TTC549 (cell line): Measurements from ENCODE around the gene RNF141.

Source experiments
- FAIRE-seq: peaks from 2 replicates; lab custom pipeline; 2012; peaks lifted over from hg19 to GRCh38; lab: Jason Lieb, UNC

The RNF141 gene

DNA sequence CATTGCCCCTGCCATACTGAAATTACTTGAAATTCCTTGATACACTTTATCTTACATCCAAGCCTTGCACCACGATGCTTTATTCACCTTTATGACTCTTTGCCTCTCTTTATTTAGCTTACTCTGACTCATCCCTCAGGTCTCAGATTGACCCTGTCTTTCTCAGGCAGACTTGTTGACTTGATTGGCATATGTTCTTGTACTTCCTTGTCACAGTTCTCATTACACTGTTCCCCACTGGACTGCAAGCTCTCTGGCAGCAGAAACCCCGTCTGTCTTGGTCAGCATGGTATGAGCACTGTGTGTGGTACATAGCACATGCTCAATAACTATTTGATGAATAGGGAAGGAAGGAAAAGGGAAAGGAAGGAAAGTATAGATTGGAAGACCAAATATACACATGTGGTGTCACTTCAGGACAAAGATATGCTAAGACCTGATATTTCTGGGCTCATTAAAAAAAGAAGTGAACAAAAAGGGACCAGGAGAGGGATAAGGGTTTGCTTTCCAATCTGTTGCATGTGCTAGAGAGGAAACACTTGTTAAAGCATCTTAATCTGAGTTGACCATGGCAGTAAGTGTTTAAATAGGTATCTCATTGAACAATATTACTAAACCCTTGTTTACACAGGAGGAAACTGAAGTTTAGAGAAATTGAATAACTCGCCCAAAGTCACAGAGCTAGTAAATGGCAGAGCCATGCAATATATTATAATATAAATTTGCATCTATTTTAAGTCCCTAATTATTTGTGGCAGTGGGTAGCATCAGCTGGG is 20.2 kb upstream of the RNF141 start:
- FAIRE-seq: no peak

DNA sequence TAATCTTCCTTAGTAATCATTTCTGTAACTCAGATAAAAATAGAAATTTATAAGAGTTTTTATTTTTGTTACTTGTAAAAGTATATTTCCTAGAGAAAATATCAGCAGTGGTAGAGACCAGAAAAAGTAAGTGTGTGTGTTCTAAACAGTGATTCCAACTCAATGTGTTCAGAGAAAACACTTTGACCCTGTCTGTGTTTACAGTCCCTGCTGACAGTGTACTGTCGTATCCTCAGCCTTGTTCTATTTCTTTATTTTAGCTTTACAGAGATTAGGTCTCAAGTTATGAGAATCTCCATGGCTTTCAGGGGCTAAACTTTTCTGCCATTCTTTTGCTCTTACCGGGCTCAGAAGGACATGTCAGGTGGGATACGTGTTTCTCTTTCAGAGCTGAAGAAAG is 17.3 kb upstream of the RNF141 start:
- FAIRE-seq: no peak

- FAIRE-seq: no peak
Observed at GRCh38 chr11:10556590-10556989, 15.6 kb upstream of the RNF141 start.

GRCh38 chr11:10551845-10552352 is 10.9 kb upstream of the RNF141 start:
- no peak for FAIRE-seq

GRCh38 chr11:10551290-10551592 is 10.3 kb upstream of the RNF141 start:
- FAIRE-seq: no peak

- FAIRE-seq: no peak
Observed at GRCh38 chr11:10550503-10551289, 9.7 kb upstream of the RNF141 start.

- no peak for FAIRE-seq
Observed at GRCh38 chr11:10544491-10545465, 3.8 kb upstream of the RNF141 start.

DNA sequence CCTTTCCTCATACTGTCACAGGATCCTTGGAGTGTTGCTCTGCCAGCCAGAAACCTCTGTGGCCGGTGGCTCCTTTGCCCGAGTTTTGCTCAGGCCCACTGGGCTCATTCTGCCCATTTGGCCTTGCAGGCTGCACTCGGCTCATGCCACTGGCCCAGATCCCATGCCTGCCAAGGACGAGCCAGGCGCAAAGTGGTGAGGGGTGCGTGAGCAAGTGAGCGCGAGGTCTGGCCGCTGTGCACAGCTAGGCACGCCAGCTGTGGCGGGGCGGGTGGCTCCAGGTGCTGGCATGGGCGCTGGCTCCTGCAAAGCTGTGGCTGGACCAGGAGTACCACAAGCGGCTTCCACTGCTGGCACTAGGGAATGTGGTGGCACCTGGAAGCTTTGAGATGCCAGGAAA is 2.8 kb upstream of the RNF141 start:
- FAIRE-seq: no peak

DNA sequence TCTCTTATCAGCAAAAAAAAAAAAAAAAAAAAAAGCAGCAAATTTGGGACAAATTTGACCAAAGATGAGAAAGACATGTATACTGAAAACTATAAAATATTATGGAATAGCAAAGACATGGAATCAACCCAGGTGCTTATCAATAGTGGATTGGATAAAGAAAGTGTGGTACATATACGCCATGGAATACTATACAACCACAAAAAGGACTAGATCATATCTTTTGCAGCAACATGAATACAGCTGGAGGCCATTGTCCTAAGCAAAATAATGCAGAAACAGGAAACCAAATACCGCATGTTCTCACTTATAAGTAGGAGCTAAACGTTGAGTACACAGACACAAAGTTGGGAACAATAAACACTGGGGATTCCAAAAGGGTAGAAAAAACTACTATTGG is 1.8 kb upstream of the RNF141 start:
- no peak for FAIRE-seq

GRCh38 chr11:10541561-10541930 is 559 bp upstream of the RNF141 start:
- no peak for FAIRE-seq

DNA sequence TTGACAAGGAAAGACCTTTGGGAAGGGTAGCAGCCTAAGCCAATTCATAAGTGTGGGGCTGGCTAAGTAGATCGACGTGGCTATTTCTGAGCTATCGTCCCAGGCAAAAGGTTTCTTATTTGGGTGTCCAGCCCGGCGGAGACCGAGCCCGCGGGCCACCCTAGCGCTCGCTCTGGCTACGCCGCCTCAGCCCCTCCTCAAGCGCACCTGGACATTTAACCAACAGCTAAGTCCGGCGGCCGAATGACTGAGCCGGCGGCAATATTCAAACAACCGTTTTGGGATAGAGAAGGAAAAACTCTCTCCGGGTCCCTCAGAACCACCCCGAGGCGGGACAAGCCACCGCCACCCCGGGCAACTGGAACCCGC is 457 bp downstream of the RNF141 start:
- no peak for FAIRE-seq

DNA sequence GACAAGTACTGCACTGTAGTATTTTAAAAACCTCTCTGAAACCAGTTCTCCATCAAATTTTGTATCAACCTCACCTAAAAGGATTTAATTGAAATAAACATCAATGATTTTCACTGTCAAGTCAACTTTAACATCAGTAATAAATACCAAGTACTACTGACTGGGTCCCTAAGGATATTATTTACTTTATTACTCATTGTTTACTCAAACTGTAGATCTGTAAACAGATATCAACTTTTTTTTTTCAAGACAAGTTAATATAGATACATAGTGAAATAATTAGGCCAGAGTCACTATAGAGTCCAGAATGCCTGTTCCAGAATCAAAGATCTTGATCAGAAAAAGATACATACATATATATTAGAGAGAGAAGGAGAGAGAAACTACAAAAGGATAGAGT is 1.6 kb downstream of the RNF141 start:
- no peak for FAIRE-seq

GRCh38 chr11:10538924-10539323 is 2.1 kb downstream of the RNF141 start:
- no peak for FAIRE-seq

GRCh38 chr11:10537600-10537999 is 3.4 kb downstream of the RNF141 start:
- FAIRE-seq: no peak

DNA sequence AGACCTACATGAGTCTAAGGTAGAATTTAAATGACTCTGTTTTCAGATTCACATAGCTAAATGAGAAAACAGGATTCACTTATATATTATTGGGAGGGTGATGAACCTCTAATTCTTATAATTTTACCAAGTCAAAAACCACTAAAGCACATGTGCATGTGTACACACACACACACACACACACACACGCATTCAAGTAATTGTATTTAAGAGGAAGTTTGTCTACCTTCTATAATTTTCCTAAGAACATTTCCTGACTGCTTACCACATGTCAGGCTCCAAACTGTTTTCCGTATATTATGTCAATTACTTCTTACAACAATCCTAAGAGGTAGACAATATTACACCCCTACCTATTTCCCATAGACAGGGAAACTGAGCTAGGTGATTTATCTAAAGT is 6.7 kb downstream of the RNF141 start:
- FAIRE-seq: no peak

GRCh38 chr11:10533323-10533722 is 7.7 kb downstream of the RNF141 start:
- FAIRE-seq: no peak

DNA sequence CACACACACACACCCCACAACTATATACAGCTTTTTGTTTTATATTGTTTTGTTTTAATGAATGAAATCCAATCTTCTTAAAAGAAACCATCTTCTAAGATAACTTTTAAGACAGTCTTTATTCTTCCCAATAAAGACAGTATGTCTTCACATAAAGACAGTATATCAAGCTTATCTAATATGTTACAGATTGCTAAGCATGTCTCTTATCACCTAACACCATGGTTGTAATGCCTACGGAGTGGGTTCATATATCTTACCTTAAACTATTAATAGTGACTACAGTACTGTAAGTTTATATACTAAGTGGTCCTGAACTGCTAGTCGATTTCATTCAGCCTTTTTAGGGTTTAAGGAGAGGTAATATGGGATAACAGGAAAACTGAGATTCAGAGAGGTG is 8.5 kb downstream of the RNF141 start:
- FAIRE-seq: no peak

- FAIRE-seq: no peak
Observed at GRCh38 chr11:10529279-10529678, 11.7 kb downstream of the RNF141 start.

GRCh38 chr11:10528121-10528520 is 12.9 kb downstream of the RNF141 start:
- FAIRE-seq: peak; percentile 40

DNA sequence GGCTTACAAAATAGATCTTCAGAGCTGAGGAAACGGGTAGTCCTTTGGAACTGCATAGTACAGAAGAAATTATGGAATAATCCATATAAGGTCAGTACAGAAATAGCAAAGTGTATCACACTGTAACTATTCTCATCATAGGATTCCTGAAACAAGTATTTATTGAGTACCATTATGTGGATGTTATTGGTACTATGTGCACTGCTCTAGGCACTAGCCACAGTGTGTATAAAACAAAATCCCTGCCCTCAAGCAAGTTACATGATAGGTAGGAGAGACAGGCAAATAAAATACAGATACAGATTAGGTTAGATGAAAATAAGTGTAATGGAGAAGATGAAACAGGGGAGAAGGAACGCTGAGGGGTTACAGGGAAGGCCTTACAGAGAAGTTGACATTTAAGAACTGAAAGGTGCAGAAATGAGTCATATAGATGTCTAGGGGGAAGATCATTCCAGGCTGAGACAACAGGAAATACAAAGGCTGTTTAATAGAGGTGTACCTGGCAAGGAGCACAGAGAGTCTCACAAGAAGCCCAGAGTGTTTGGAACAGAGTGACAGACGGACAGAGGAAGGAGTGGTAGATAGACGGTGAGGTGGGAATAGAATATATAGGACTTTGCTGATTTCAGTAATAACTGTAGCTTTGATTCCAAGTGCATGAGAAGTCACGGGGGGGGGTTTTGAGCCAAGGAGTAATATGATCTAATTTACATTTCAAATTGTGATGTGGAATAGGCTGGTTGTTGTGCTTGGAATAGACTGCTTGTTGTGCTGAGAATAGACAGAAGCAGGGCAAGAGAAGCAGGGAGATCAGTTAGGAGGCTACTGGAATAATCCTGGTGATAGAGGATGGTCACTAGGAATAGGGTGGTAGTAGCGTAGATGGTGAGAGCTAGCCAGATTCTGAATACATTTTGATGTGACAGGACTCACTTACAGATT is 13.7 kb downstream of the RNF141 start:
- FAIRE-seq: no peak

GRCh38 chr11:10524471-10524870 is 16.5 kb downstream of the RNF141 start:
- FAIRE-seq: no peak

GRCh38 chr11:10522921-10523320 is 18.1 kb downstream of the RNF141 start:
- no peak for FAIRE-seq
